ENCODE measurements around the gene CCNL1.

- TF ChIP-seq, protein P1, sequence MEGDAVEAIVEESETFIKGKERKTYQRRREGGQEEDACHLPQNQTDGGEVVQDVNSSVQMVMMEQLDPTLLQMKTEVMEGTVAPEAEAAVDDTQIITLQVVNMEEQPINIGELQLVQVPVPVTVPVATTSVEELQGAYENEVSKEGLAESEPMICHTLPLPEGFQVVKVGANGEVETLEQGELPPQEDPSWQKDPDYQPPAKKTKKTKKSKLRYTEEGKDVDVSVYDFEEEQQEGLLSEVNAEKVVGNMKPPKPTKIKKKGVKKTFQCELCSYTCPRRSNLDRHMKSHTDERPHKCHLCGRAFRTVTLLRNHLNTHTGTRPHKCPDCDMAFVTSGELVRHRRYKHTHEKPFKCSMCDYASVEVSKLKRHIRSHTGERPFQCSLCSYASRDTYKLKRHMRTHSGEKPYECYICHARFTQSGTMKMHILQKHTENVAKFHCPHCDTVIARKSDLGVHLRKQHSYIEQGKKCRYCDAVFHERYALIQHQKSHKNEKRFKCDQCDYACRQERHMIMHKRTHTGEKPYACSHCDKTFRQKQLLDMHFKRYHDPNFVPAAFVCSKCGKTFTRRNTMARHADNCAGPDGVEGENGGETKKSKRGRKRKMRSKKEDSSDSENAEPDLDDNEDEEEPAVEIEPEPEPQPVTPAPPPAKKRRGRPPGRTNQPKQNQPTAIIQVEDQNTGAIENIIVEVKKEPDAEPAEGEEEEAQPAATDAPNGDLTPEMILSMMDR (IDR thresholded peaks at IDR 0.05), result no peak
- TF ChIP-seq POLR2AphosphoS5 (IDR thresholded peaks at IDR 0.05; ENCODE audit: low read depth, low read length) (no peak), REST (IDR thresholded peaks at IDR 0.05; ENCODE audit: insufficient read depth in 1 of 2, low read depth in 2 of 2, low read length in 1 of 2) (no peak), SIN3A (IDR thresholded peaks at IDR 0.05; ENCODE audit: borderline replicate concordance, insufficient read depth, low read depth, low read length) (no peak), TCF7L2 (IDR thresholded peaks at IDR 0.05; ENCODE audit: low read depth, low read length) (no peak)
Observed at GRCh38 chr3:157172746-157173145, 12.8 kb upstream of the CCNL1 start.

All from Panc1 (cell line).